T-helper 1 cell (primary cell): ENCODE data around the gene CTNNBIP1.

Experiments
- DNase-seq, 5 donors: peaks; one replicate each; pipeline ENCODE4 v3.0.0-alpha.2; 2012 to 2020

Gene CTNNBIP1

GRCh38 chr1:9875636-9876000 is 34.5 kb downstream of the CTNNBIP1 start:
- no peak for DNase-seq

- DNase-seq, result peak; percentile 33 to 71 (median 62)
Measured at GRCh38 chr1:9874959-9875635, 35.0 kb downstream of the CTNNBIP1 start.

- no peak for DNase-seq
Measured at GRCh38 chr1:9874412-9874811, 35.7 kb downstream of the CTNNBIP1 start.

GRCh38 chr1:9873992-9874391 is 36.1 kb downstream of the CTNNBIP1 start:
- no peak for DNase-seq

GRCh38 chr1:9873385-9873784 is 36.7 kb downstream of the CTNNBIP1 start:
- DNase-seq, result no peak

- no peak for DNase-seq
Measured at GRCh38 chr1:9872430-9873165, 37.5 kb downstream of the CTNNBIP1 start.

- DNase-seq, result no peak
Measured at GRCh38 chr1:9871707-9872425, 38.2 kb downstream of the CTNNBIP1 start.

- no peak for DNase-seq
Measured at GRCh38 chr1:9871021-9871420, 39.0 kb downstream of the CTNNBIP1 start.

GRCh38 chr1:9870572-9870971 is 39.5 kb downstream of the CTNNBIP1 start:
- no peak for DNase-seq

- no peak for DNase-seq
Measured at GRCh38 chr1:9869831-9870251, 40.2 kb downstream of the CTNNBIP1 start.

- no peak for DNase-seq
Measured at GRCh38 chr1:9868244-9868590, 41.9 kb downstream of the CTNNBIP1 start.

GRCh38 chr1:9867408-9868243 is 42.4 kb downstream of the CTNNBIP1 start:
- DNase-seq, result peak; percentile 66 to 89 (median 80)

GRCh38 chr1:9866836-9867235 is 43.2 kb downstream of the CTNNBIP1 start:
- DNase-seq, result no peak

GRCh38 chr1:9865724-9866123 is 44.3 kb downstream of the CTNNBIP1 start:
- DNase-seq, result no peak

GRCh38 chr1:9863371-9863770 is 46.7 kb downstream of the CTNNBIP1 start:
- no peak for DNase-seq

GRCh38 chr1:9861360-9861759 is 48.7 kb downstream of the CTNNBIP1 start:
- DNase-seq, result no peak

- DNase-seq, result no peak
Measured at GRCh38 chr1:9860887-9861286, 49.2 kb downstream of the CTNNBIP1 start.

GRCh38 chr1:9859281-9860014 is 50.6 kb downstream of the CTNNBIP1 start:
- no peak for DNase-seq

- DNase-seq, result no peak
Measured at GRCh38 chr1:9858293-9859035, 51.6 kb downstream of the CTNNBIP1 start.

GRCh38 chr1:9855186-9855585 is 54.9 kb downstream of the CTNNBIP1 start:
- no peak for DNase-seq

GRCh38 chr1:9853249-9853595 is 56.8 kb downstream of the CTNNBIP1 start:
- DNase-seq, result no peak
